ENCODE measurements around the gene KRTAP20-1. TPM values are rescaled to one million over a fixed set of nuclear protein-coding genes. Genes with fewer than 3 reads are reported as not detected.

KRTAP20-1 gene
- total RNA-seq, 1 donor from 2014 or later: not detected

DNA sequence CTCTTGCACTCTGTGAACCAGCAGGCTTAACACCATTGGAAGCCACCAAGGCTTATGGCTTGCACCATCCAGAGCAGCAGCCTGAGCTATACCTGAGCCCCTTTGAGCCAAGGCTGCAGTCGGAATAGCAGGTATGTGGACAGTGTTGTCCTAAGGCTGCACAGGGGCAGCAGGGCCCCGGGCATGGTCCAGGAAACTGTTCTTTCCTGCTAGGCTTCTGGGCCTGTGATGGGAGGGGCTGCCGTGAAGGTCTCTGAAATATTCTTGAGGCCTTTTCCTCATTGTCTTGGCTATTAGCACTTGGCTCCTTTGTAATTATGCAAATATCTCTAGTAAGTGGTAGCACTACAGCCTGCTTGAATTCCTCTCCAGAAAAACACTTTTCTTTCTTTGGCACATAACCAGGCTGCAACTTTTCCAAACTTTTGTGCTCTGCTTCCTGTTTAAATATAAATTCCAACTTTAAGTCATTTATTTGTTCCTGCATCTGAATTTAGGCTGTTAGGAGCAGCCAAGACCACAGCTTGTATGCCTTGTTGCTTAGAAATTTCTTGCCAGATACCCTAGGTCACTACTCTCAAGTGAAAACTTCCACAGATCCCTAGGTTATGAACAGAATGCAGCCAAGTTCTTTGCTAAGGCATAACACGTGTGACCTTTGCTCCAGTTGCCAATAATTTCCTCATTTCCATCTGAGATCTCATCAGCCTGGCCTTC, 9.4 kb downstream of the KRTAP20-1 start:
- H3K27ac Mint-ChIP-seq: no peak overlapping the region
- H3K27me3 Mint-ChIP-seq: no peaks in the 10 kb centered on the region
- H3K4me3 Mint-ChIP-seq: no peak overlapping the region
- H3K9me3 Mint-ChIP-seq: no peaks in the 10 kb centered on the region
- TF ChIP-seq, protein P1, sequence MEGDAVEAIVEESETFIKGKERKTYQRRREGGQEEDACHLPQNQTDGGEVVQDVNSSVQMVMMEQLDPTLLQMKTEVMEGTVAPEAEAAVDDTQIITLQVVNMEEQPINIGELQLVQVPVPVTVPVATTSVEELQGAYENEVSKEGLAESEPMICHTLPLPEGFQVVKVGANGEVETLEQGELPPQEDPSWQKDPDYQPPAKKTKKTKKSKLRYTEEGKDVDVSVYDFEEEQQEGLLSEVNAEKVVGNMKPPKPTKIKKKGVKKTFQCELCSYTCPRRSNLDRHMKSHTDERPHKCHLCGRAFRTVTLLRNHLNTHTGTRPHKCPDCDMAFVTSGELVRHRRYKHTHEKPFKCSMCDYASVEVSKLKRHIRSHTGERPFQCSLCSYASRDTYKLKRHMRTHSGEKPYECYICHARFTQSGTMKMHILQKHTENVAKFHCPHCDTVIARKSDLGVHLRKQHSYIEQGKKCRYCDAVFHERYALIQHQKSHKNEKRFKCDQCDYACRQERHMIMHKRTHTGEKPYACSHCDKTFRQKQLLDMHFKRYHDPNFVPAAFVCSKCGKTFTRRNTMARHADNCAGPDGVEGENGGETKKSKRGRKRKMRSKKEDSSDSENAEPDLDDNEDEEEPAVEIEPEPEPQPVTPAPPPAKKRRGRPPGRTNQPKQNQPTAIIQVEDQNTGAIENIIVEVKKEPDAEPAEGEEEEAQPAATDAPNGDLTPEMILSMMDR (conservative IDR thresholded peaks at IDR 0.05): no peak
- H3K36me3 Mint-ChIP-seq: no peaks in the 10 kb centered on the region
- H3K4me1 Mint-ChIP-seq (ENCODE audit: unreplicated experiment): no peaks in the 10 kb centered on the region
- no peak for DNase-seq (ENCODE audit: extremely low spot score, unreplicated experiment)

DNA sequence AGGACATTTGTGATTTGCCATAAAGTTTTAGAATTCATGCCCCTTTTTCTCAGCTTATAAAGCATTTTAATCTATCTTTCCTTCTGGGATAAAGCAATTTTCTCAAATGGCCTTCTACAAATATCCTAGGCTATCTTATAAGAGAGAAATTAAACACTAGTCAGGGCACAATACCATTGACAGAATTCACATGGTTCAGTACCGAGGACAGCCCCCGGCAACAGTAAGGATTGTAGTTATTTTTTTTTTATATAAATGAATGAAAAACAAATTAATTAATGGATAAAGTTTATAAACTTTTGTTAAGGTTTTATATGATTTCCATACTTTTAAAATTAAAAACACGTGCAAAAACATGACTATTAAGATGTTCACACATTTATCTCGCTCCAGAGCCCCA, 11.9 kb downstream of the KRTAP20-1 start:
- TF ChIP-seq, protein P1 (conservative IDR thresholded peaks at IDR 0.05): no peak
- Mint-ChIP-seq H3K36me3 (no peaks in the 10 kb centered on the region), H3K4me3 (no peak overlapping the region), H3K27me3 (no peaks in the 10 kb centered on the region), H3K4me1 (ENCODE audit: unreplicated experiment) (no peaks in the 10 kb centered on the region), H3K27ac (no peak overlapping the region), H3K9me3 (no peaks in the 10 kb centered on the region)
- no peak for DNase-seq (ENCODE audit: extremely low spot score, unreplicated experiment)

GRCh38 chr21:30629200-30629599, 13.0 kb downstream of the KRTAP20-1 start:
- Mint-ChIP-seq H3K4me1 (ENCODE audit: unreplicated experiment) (no peaks in the 10 kb centered on the region), H3K9me3 (no peaks in the 10 kb centered on the region), H3K4me3 (no peak overlapping the region), H3K27me3 (no peaks in the 10 kb centered on the region), H3K36me3 (no peaks in the 10 kb centered on the region), H3K27ac (no peak overlapping the region)
- TF ChIP-seq, protein P1 (conservative IDR thresholded peaks at IDR 0.05): no peak
- no peak for DNase-seq (ENCODE audit: extremely low spot score, unreplicated experiment)

DNA sequence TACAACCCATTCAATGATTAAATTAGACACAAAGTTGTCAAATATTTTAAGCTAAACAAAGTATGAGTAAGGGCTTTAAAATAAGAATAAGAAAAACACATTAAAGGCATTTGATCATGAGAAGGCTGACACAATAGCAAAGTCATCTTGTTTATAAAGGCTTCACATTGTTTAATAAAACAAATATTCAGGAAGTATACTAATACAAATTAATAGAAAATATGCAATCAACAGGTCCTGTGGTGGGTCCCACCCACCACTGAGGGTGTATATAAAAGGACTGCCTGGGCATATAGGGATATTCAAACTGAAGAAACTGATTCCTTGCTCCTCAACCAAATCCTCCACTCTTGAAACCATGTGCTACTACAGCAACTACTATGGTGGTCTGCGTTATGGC, 18.7 kb downstream of the KRTAP20-1 start, which contains the start of gene KRTAP20-2:
Gene KRTAP20-2, plus strand, starts transcription at position 301 of the 400 bp plus-strand sequence. Its CDS starts 58 bp downstream, at position 359.
- no peaks in the 10 kb centered on the region for H3K27me3 Mint-ChIP-seq
- H3K4me1 Mint-ChIP-seq (ENCODE audit: unreplicated experiment): no peaks in the 10 kb centered on the region
- H3K9me3 Mint-ChIP-seq: no peaks in the 10 kb centered on the region
- H3K36me3 Mint-ChIP-seq: no peaks in the 10 kb centered on the region
- DNase-seq (ENCODE audit: extremely low spot score, unreplicated experiment): no peak
- H3K27ac Mint-ChIP-seq: no peak within 1 kb of the TSS
- TF ChIP-seq, protein P1 (conservative IDR thresholded peaks at IDR 0.05): no peak
- no peak within 1 kb of the TSS for H3K4me3 Mint-ChIP-seq

GRCh38 chr21:30638686-30639085, 22.5 kb downstream of the KRTAP20-1 start:
- Mint-ChIP-seq H3K4me3 (no peak overlapping the region), H3K27ac (no peak overlapping the region), H3K27me3 (no peaks in the 10 kb centered on the region), H3K9me3 (no peaks in the 10 kb centered on the region), H3K36me3 (no peaks in the 10 kb centered on the region), H3K4me1 (ENCODE audit: unreplicated experiment) (no peaks in the 10 kb centered on the region)
- TF ChIP-seq, protein P1 (conservative IDR thresholded peaks at IDR 0.05): no peak
- DNase-seq (ENCODE audit: extremely low spot score, unreplicated experiment): no peak

Measured in type B pancreatic cell (in vitro differentiated cells).